Neuronal stem cell (in vitro differentiated cells): Measurements from ENCODE around the gene LIG3.

Experiments used
- DNase-seq: peaks from one replicate; pipeline ENCODE4 v3.0.0-alpha.2; 2013; ENCODE audit warnings: low spot score
- H2AFZ ChIP-seq: one replicate; pipeline ENCODE4 v1.6.1; 2013; ENCODE audit warnings: mild to moderate bottlenecking, low read length, inconsistent platforms
- H2AK5ac ChIP-seq: 2 replicates; pipeline ENCODE4 v1.6.1; 2013; ENCODE audit warnings: low read depth, mild to moderate bottlenecking, inconsistent platforms, low read length, moderate library complexity, mixed read lengths
- H2BK120ac ChIP-seq: 2 replicates; pipeline ENCODE4 v1.6.1; 2013; ENCODE audit warnings: low read depth, mild to moderate bottlenecking, inconsistent platforms, low read length, moderate library complexity, mixed read lengths
- H2BK12ac ChIP-seq: one replicate; pipeline ENCODE4 v1.6.1; 2013; ENCODE audit warnings: low read length, inconsistent platforms
- H2BK15ac ChIP-seq: 2 replicates; pipeline ENCODE4 v1.6.1; 2013; ENCODE audit warnings: mild to moderate bottlenecking, low read length, inconsistent platforms, mixed read lengths
- H2BK5ac ChIP-seq: one replicate; pipeline ENCODE4 v1.6.1; 2013; ENCODE audit warnings: inconsistent platforms, mild to moderate bottlenecking, low read length, moderate library complexity
- H3K14ac ChIP-seq: one replicate; pipeline ENCODE4 v1.6.1; 2013; ENCODE audit warnings: low read length, inconsistent platforms
- H3K18ac ChIP-seq: 2 replicates; pipeline ENCODE4 v1.6.1; 2013; ENCODE audit warnings: low read length, inconsistent platforms
- H3K23ac ChIP-seq: 2 replicates; pipeline ENCODE4 v1.6.1; 2013; ENCODE audit warnings: low read depth, mild to moderate bottlenecking, mixed read lengths, low read length, inconsistent platforms; ENCODE audit not compliant: poor library complexity
- H3K27ac ChIP-seq: replicated peaks from 3 replicates; pipeline ENCODE4 v1.5.1; 2013; ENCODE audit warnings: low read length, inconsistent platforms
- H3K27me3 ChIP-seq, 3 experiments: 2 replicates each; pipeline ENCODE4 v1.6.1; 2013; ENCODE audit warnings: low read length in 3 of 3, mild to moderate bottlenecking in 2 of 3, inconsistent platforms in 1 of 3, low read depth in 1 of 3, mixed read lengths in 1 of 3, moderate library complexity in 1 of 3; ENCODE audit not compliant: control insufficient read depth in 3 of 3, insufficient read depth in 3 of 3
- H3K36me3 ChIP-seq, 2 donors: replicated peaks in 1 of 2; 2 replicates each; pipeline ENCODE4 v1.6.1; 2013; ENCODE audit warnings: low read length in 2 of 2; ENCODE audit not compliant: control insufficient read depth in 2 of 2, insufficient read depth in 2 of 2
- H3K4ac ChIP-seq: 2 replicates; pipeline ENCODE4 v1.6.1; 2013; ENCODE audit warnings: inconsistent platforms, mild to moderate bottlenecking, low read length, moderate library complexity
- H3K4me1 ChIP-seq, 2 donors: 1 replicate in 1 of 2; 2 replicates in 1 of 2; pipeline ENCODE4 v1.6.1; 2013; ENCODE audit warnings: low read length in 2 of 2, low read depth in 1 of 2; ENCODE audit not compliant: control insufficient read depth in 2 of 2, insufficient read depth in 1 of 2
- H3K4me2 ChIP-seq: one replicate; pipeline ENCODE4 v1.6.1; 2013; ENCODE audit warnings: mild to moderate bottlenecking, low read length, inconsistent platforms; ENCODE audit not compliant: insufficient read depth, poor library complexity, severe bottlenecking
- H3K4me3 ChIP-seq, 2 donors: 2 replicates each; pipeline ENCODE4 v1.5.1; 2013; ENCODE audit warnings: low read length in 2 of 2, mild to moderate bottlenecking in 2 of 2, inconsistent platforms in 1 of 2, moderate library complexity in 1 of 2
- H3K79me1 ChIP-seq: one replicate; pipeline ENCODE4 v1.6.1; 2013; ENCODE audit warnings: low read depth, mild to moderate bottlenecking, inconsistent platforms, low read length, moderate library complexity
- H3K9ac ChIP-seq: one replicate; pipeline ENCODE4 v1.6.1; 2013; ENCODE audit warnings: mild to moderate bottlenecking, low read depth, low read length, inconsistent platforms; ENCODE audit not compliant: poor library complexity
- H3K9me3 ChIP-seq, 2 donors: replicated peaks in 1 of 2; 2 replicates each; pipeline versions ENCODE3 to v1.6.1; 2013; ENCODE audit warnings: low read length in 2 of 2, mild to moderate bottlenecking in 2 of 2, inconsistent platforms in 1 of 2, low read depth in 1 of 2, mixed read lengths in 1 of 2, moderate library complexity in 1 of 2; ENCODE audit not compliant: control insufficient read depth in 2 of 2, insufficient read depth in 1 of 2
- H4K8ac ChIP-seq: one replicate; pipeline ENCODE4 v1.6.1; 2013; ENCODE audit warnings: low read depth, mild to moderate bottlenecking, inconsistent platforms, low read length, moderate library complexity
- H4K91ac ChIP-seq: one replicate; pipeline ENCODE4 v1.6.1; 2013; ENCODE audit warnings: low read length, low read depth, mild to moderate bottlenecking, inconsistent platforms; ENCODE audit not compliant: poor library complexity
- WGBS, 2 donors: extraction: QIAGEN DNeasy Blood & Tissue Kit; methylation state at CpG; one replicate each; pipeline ENCODE4 v1.1.7; 2013; ENCODE audit warnings: missing lambda C conversion rate in 2 of 2, mixed read lengths in 1 of 2; ENCODE audit not compliant: insufficient read length in 2 of 2, insufficient replicate concordance in 1 of 2; ENCODE audit errors: extremely low coverage in 2 of 2; 5-methylcytosine and 5-hydroxymethylcytosine counted together

Gene LIG3

GRCh38 chr17:35051579-35052240, 71.4 kb downstream of the LIG3 start:
- Histone ChIP-seq H3K14ac (no peak overlapping the region), H3K18ac (no peak overlapping the region), H2AK5ac (no peak overlapping the region), H3K9ac (no peak overlapping the region), H3K36me3 (no peaks in the 10 kb centered on the region), H3K4me3 (no peak overlapping the region), H3K4ac (no peak overlapping the region), H3K23ac (no peak overlapping the region), H2BK15ac (no peak overlapping the region), H3K9me3 (no peaks in the 10 kb centered on the region), H2BK12ac (no peak overlapping the region), H4K8ac (no peak overlapping the region), H3K79me1 (no peaks in the 10 kb centered on the region), H2AFZ (no peak overlapping the region), H4K91ac (no peak overlapping the region), H3K27me3 (no peaks in the 10 kb centered on the region), H2BK5ac (no peak overlapping the region), H2BK120ac (no peak overlapping the region), H3K27ac (no peak overlapping the region), H3K4me2 (no peak overlapping the region), H3K4me1 (peaks cover 3 to 4% of the 10 kb centered on the region in 2 donors)
- no peak for DNase-seq
- WGBS, 2 donors, result no CpG with 5 or more reads among the region's 6 CpGs

DNA sequence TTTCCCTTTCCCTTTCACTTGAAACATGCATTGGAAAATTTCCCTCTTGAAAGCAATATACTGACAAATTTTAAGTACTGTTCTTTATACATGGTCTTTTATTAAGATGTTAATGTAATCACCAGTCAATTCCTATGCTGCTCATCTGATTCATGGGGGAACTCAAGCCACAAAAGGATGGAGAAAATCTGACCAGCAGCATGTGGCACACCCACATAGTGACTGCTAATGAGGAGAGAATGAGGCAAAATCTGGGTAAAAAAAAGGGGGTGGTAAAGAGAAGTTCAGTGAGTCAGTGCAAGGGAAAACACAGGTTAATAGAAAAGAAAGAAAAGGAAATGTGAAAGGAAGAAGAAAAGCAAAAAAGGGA, 71.9 kb downstream of the LIG3 start:
- H3K9me3 ChIP-seq, result no peaks in the 10 kb centered on the region
- no peaks in the 10 kb centered on the region for H3K36me3 ChIP-seq
- no peaks in the 10 kb centered on the region for H3K79me1 ChIP-seq
- no peak overlapping the region for H2BK15ac ChIP-seq
- no peak overlapping the region for H4K91ac ChIP-seq
- H3K4me1 ChIP-seq, result peaks cover 0 to 3% of the 10 kb centered on the region in 2 donors
- no peak overlapping the region for H2AFZ ChIP-seq
- H3K14ac ChIP-seq, result no peak overlapping the region
- H3K27ac ChIP-seq, result no peak overlapping the region
- no peak overlapping the region for H2BK5ac ChIP-seq
- no peak overlapping the region for H2BK120ac ChIP-seq
- H3K4ac ChIP-seq, result no peak overlapping the region
- no peak overlapping the region for H3K23ac ChIP-seq
- no peak for DNase-seq
- H4K8ac ChIP-seq, result no peak overlapping the region
- no peak overlapping the region for H2BK12ac ChIP-seq
- no peaks in the 10 kb centered on the region for H3K27me3 ChIP-seq
- no peak overlapping the region for H3K4me3 ChIP-seq
- H3K4me2 ChIP-seq, result no peak overlapping the region
- H3K18ac ChIP-seq, result no peak overlapping the region
- H3K9ac ChIP-seq, result no peak overlapping the region
- H2AK5ac ChIP-seq, result no peak overlapping the region

GRCh38 chr17:35052780-35053179, 72.5 kb downstream of the LIG3 start:
- Histone ChIP-seq H2BK15ac (no peak overlapping the region), H3K79me1 (no peaks in the 10 kb centered on the region), H3K4ac (no peak overlapping the region), H4K8ac (no peak overlapping the region), H4K91ac (no peak overlapping the region), H3K4me1 (peaks cover 0 to 3% of the 10 kb centered on the region in 2 donors), H3K27ac (no peak overlapping the region), H3K14ac (no peak overlapping the region), H3K36me3 (no peaks in the 10 kb centered on the region), H3K4me2 (no peak overlapping the region), H2AK5ac (no peak overlapping the region), H3K9me3 (no peaks in the 10 kb centered on the region), H3K18ac (no peak overlapping the region), H2BK12ac (no peak overlapping the region), H3K23ac (no peak overlapping the region), H3K27me3 (no peaks in the 10 kb centered on the region), H2AFZ (no peak overlapping the region), H3K4me3 (no peak overlapping the region), H2BK5ac (no peak overlapping the region), H3K9ac (no peak overlapping the region), H2BK120ac (no peak overlapping the region)
- DNase-seq, result no peak

GRCh38 chr17:35053204-35053603, 72.9 kb downstream of the LIG3 start:
- no peak overlapping the region for H3K27ac ChIP-seq
- no peaks in the 10 kb centered on the region for H3K27me3 ChIP-seq
- no peak overlapping the region for H2BK12ac ChIP-seq
- H3K4ac ChIP-seq, result no peak overlapping the region
- no peak overlapping the region for H3K9ac ChIP-seq
- no peak overlapping the region for H2AFZ ChIP-seq
- no peaks in the 10 kb centered on the region for H3K36me3 ChIP-seq
- H3K4me1 ChIP-seq, result peaks cover 0 to 3% of the 10 kb centered on the region in 2 donors
- no peak overlapping the region for H2BK5ac ChIP-seq
- no peak overlapping the region for H3K14ac ChIP-seq
- H2BK15ac ChIP-seq, result no peak overlapping the region
- no peaks in the 10 kb centered on the region for H3K9me3 ChIP-seq
- no peak overlapping the region for H3K23ac ChIP-seq
- H3K18ac ChIP-seq, result no peak overlapping the region
- no peak overlapping the region for H4K8ac ChIP-seq
- H2BK120ac ChIP-seq, result no peak overlapping the region
- H3K4me2 ChIP-seq, result no peak overlapping the region
- no peak overlapping the region for H2AK5ac ChIP-seq
- DNase-seq, result no peak
- no CpG with 5 or more reads among the region's 1 CpG for WGBS, 2 donors
- no peak overlapping the region for H3K4me3 ChIP-seq
- H4K91ac ChIP-seq, result no peak overlapping the region
- no peaks in the 10 kb centered on the region for H3K79me1 ChIP-seq
